Daoy (cell line): ENCODE measurements around the gene DCTN2. TPM values are rescaled to one million over a fixed set of nuclear protein-coding genes. Genes with fewer than 3 reads are reported as not detected.

ENCODE experiments used
- DNase-seq: peaks from one replicate; pipeline ENCODE4 v3.0.0-alpha.2; 2015; ENCODE audit warnings: low read depth
- total RNA-seq: library from RNA; depleted of rRNA; stranded (reverse); fragments of >200 nt; shearing (Covaris generic); gene quantifications from 2 replicates; pipeline ENCODE4 v1.2.3, GENCODE V29; 2014

The DCTN2 gene
- total RNA-seq, 1 experiment from 2014 or later = 108 TPM

GRCh38 chr12:57550641-57551549 lies 3.9 kb upstream of the DCTN2 start:
- DNase-seq = no peak

- peak; percentile 61 for DNase-seq
Measured at GRCh38 chr12:57549909-57550640, 3.1 kb upstream of the DCTN2 start, which contains the start of gene KIF5A. Gene KIF5A, plus strand, starts transcription at chr12:57550044. Its CDS starts 228 bp downstream, at chr12:57550272.

- no peak for DNase-seq
Measured at GRCh38 chr12:57549203-57549908, 2.4 kb upstream of the DCTN2 start.

GRCh38 chr12:57548488-57548887 lies 1.5 kb upstream of the DCTN2 start:
- no peak for DNase-seq

- DNase-seq = no peak
Measured at GRCh38 chr12:57548013-57548315, 972 bp upstream of the DCTN2 start.

- DNase-seq = no peak
Measured at GRCh38 chr12:57547288-57548012, 458 bp upstream of the DCTN2 start.

GRCh38 chr12:57545809-57546437 lies 1.1 kb downstream of the DCTN2 start:
- peak; percentile 31 for DNase-seq

GRCh38 chr12:57543581-57543980 lies 3.4 kb downstream of the DCTN2 start:
- no peak for DNase-seq

GRCh38 chr12:57541717-57542116 lies 5.3 kb downstream of the DCTN2 start:
- no peak for DNase-seq

GRCh38 chr12:57541001-57541400 lies 6.0 kb downstream of the DCTN2 start:
- DNase-seq = no peak

- no peak for DNase-seq
Measured at GRCh38 chr12:57539134-57539768, 7.7 kb downstream of the DCTN2 start.

GRCh38 chr12:57536597-57536942 lies 10.4 kb downstream of the DCTN2 start:
- no peak for DNase-seq

- no peak for DNase-seq
Measured at GRCh38 chr12:57535764-57536596, 11.0 kb downstream of the DCTN2 start.

- DNase-seq = no peak
Measured at GRCh38 chr12:57534991-57535543, 11.9 kb downstream of the DCTN2 start.

GRCh38 chr12:57534250-57534649 lies 12.7 kb downstream of the DCTN2 start:
- no peak for DNase-seq

- no peak for DNase-seq
Measured at GRCh38 chr12:57533108-57533507, 13.9 kb downstream of the DCTN2 start.

GRCh38 chr12:57531836-57532235 lies 15.2 kb downstream of the DCTN2 start:
- DNase-seq = no peak

GRCh38 chr12:57530396-57531142 lies 16.4 kb downstream of the DCTN2 start:
- DNase-seq = no peak

GRCh38 chr12:57529831-57530230 lies 17.2 kb downstream of the DCTN2 start:
- no peak for DNase-seq
